Stimulated activated naive B cell treated with anti-CD40 and anti-IgM and Interleukin-4, amounts not matched to agents 10 μg/mL and 1 μg/mL and 100 μg/mL, for 72 hours (primary cell): Measurements from ENCODE around the gene WNT9A.

Experiments
- ATAC-seq, 2 donors: fragments of 150-1000 bp; cut with Tn5 transposase; replicated peaks; 2 replicates each; pipeline ENCODE4 v1.10.0; 2021; ENCODE audit warnings: moderate library complexity in 1 of 2
- DNase-seq: peaks from one replicate; pipeline ENCODE4 v3.0.0; 2021
- H3K27ac Mint-ChIP-seq: one replicate; pipeline ENCODE4 v1.8.0; 2022; ENCODE audit warnings: mild to moderate bottlenecking, mixed read lengths
- H3K27me3 Mint-ChIP-seq, 2 donors: one replicate each; pipeline ENCODE4 v1.8.0; 2022; ENCODE audit warnings: mixed read lengths in 2 of 2
- H3K36me3 Mint-ChIP-seq, 2 donors: one replicate each; pipeline ENCODE4 v1.8.0; 2022; ENCODE audit warnings: mixed read lengths in 2 of 2, mild to moderate bottlenecking in 1 of 2
- H3K4me1 Mint-ChIP-seq, 2 donors: one replicate each; pipeline ENCODE4 v1.8.0; 2022; ENCODE audit warnings: mixed read lengths in 2 of 2, mild to moderate bottlenecking in 1 of 2
- H3K4me3 Mint-ChIP-seq, 2 donors: one replicate each; pipeline ENCODE4 v1.8.0; 2022; ENCODE audit warnings: mild to moderate bottlenecking in 2 of 2, mixed read lengths in 2 of 2, moderate library complexity in 1 of 2
- H3K9me3 Mint-ChIP-seq, 2 donors: one replicate each; pipeline ENCODE4 v1.8.0; 2022; ENCODE audit warnings: mixed read lengths in 2 of 2, mild to moderate bottlenecking in 1 of 2

The WNT9A gene

GRCh38 chr1:227898502-227899140 is 49.1 kb downstream of the WNT9A start:
- DNase-seq, result no peak
- Mint-ChIP-seq H3K27ac (no peak overlapping the region), H3K4me3 (no peak overlapping the region), H3K27me3 (no peaks in the 10 kb centered on the region), H3K36me3 (no peaks in the 10 kb centered on the region), H3K4me1 (peaks cover 0 to 3% of the 10 kb centered on the region in 2 donors), H3K9me3 (no peaks in the 10 kb centered on the region)
- ATAC-seq, result peak in 1 of 2 donors; percentile 14

- Mint-ChIP-seq H3K4me3 (no peak overlapping the region), H3K4me1 (peaks cover 0 to 3% of the 10 kb centered on the region in 2 donors), H3K27me3 (no peaks in the 10 kb centered on the region), H3K27ac (no peak overlapping the region), H3K36me3 (no peaks in the 10 kb centered on the region), H3K9me3 (no peaks in the 10 kb centered on the region)
- no peak for ATAC-seq
- DNase-seq, result no peak
Measured at GRCh38 chr1:227897704-227898438, 49.9 kb downstream of the WNT9A start.

- Mint-ChIP-seq H3K9me3 (no peaks in the 10 kb centered on the region), H3K4me3 (no peak overlapping the region), H3K27me3 (no peaks in the 10 kb centered on the region), H3K36me3 (no peaks in the 10 kb centered on the region), H3K27ac (no peak overlapping the region), H3K4me1 (peaks cover 0 to 3% of the 10 kb centered on the region in 2 donors)
- DNase-seq (no peak), ATAC-seq (no peak)
Measured at GRCh38 chr1:227896710-227897655, 50.7 kb downstream of the WNT9A start.

GRCh38 chr1:227895828-227896685 is 51.7 kb downstream of the WNT9A start:
- ATAC-seq, result no peak

GRCh38 chr1:227894831-227895451 is 52.8 kb downstream of the WNT9A start:
- DNase-seq, result no peak
- Mint-ChIP-seq H3K27me3 (no peaks in the 10 kb centered on the region), H3K9me3 (no peaks in the 10 kb centered on the region), H3K4me1 (peaks cover 0 to 3% of the 10 kb centered on the region in 2 donors), H3K27ac (no peak overlapping the region), H3K4me3 (no peak overlapping the region), H3K36me3 (no peaks in the 10 kb centered on the region)
- no peak for ATAC-seq

More at GRCh38 chr1:227895828-227896685, 51.7 kb downstream of the WNT9A start:
- no peaks in the 10 kb centered on the region for H3K9me3 Mint-ChIP-seq
- no peak overlapping the region for H3K27ac Mint-ChIP-seq
- H3K27me3 Mint-ChIP-seq, result no peaks in the 10 kb centered on the region
- no peaks in the 10 kb centered on the region for H3K36me3 Mint-ChIP-seq
- no peak overlapping the region for H3K4me3 Mint-ChIP-seq
- H3K4me1 Mint-ChIP-seq, result peaks cover 0 to 3% of the 10 kb centered on the region in 2 donors
- DNase-seq, result no peak

- no peaks in the 10 kb centered on the region for H3K4me1 Mint-ChIP-seq
- H3K36me3 Mint-ChIP-seq, result no peaks in the 10 kb centered on the region
- DNase-seq (peak; percentile 0), ATAC-seq (no peak)
- H3K9me3 Mint-ChIP-seq, result no peaks in the 10 kb centered on the region
- H3K4me3 Mint-ChIP-seq, result no peak overlapping the region
- H3K27ac Mint-ChIP-seq, result no peak overlapping the region
- H3K27me3 Mint-ChIP-seq, result no peaks in the 10 kb centered on the region
Measured at GRCh38 chr1:227893949-227894721, 53.6 kb downstream of the WNT9A start.

GRCh38 chr1:227893300-227893948 is 54.3 kb downstream of the WNT9A start:
- DNase-seq (peak; percentile 0), ATAC-seq (no peak)
- Mint-ChIP-seq H3K4me1 (no peaks in the 10 kb centered on the region), H3K36me3 (no peaks in the 10 kb centered on the region), H3K27me3 (no peaks in the 10 kb centered on the region), H3K9me3 (no peaks in the 10 kb centered on the region), H3K4me3 (no peak overlapping the region), H3K27ac (no peak overlapping the region)

- Mint-ChIP-seq H3K9me3 (no peaks in the 10 kb centered on the region), H3K4me1 (peaks cover 2 to 4% of the 10 kb centered on the region in 2 donors), H3K36me3 (no peaks in the 10 kb centered on the region), H3K27me3 (no peaks in the 10 kb centered on the region), H3K4me3 (no peak overlapping the region), H3K27ac (no peak overlapping the region)
- DNase-seq (no peak), ATAC-seq (no peak)
Measured at GRCh38 chr1:227892489-227893299, 55.0 kb downstream of the WNT9A start.

- Mint-ChIP-seq H3K4me3 (no peak overlapping the region), H3K4me1 (peaks cover 2 to 4% of the 10 kb centered on the region in 2 donors), H3K27ac (no peak overlapping the region), H3K36me3 (no peaks in the 10 kb centered on the region), H3K27me3 (no peaks in the 10 kb centered on the region), H3K9me3 (no peaks in the 10 kb centered on the region)
- ATAC-seq (no peak), DNase-seq (no peak)
Measured at GRCh38 chr1:227891955-227892488, 55.7 kb downstream of the WNT9A start.

GRCh38 chr1:227891223-227891954 is 56.3 kb downstream of the WNT9A start:
- no peaks in the 10 kb centered on the region for H3K27me3 Mint-ChIP-seq
- no peak overlapping the region for H3K27ac Mint-ChIP-seq
- H3K9me3 Mint-ChIP-seq, result no peaks in the 10 kb centered on the region
- peaks cover 2 to 9% of the 10 kb centered on the region in 2 donors for H3K4me1 Mint-ChIP-seq
- no peaks in the 10 kb centered on the region for H3K36me3 Mint-ChIP-seq
- no peak for ATAC-seq
- no peak overlapping the region for H3K4me3 Mint-ChIP-seq
- DNase-seq, result no peak
